H1 (cell line): ENCODE results near the gene TMPRSS3. TPM values are rescaled to one million over a fixed set of nuclear protein-coding genes. Genes with fewer than 3 reads are reported as not detected.

ENCODE experiments used
- CTCF ChIA-PET: fragments of 300-600 bp; sonication (Branson Sonifier 250); formaldehyde crosslinking; loops from one replicate; lab custom pipeline; 2021; ENCODE audit not compliant: partially characterized antibody; lab: Charles Lee
- POLR2A ChIA-PET: fragments of 300-600 bp; sonication (Branson Sonifier 250); formaldehyde crosslinking; loops from one replicate; lab custom pipeline; 2021; ENCODE audit warnings: inconsistent platforms; ENCODE audit not compliant: partially characterized antibody; lab: Charles Lee
- DNase-seq, 2 experiments: peaks; one replicate each; pipeline versions ENCODE4 v3.0.0 to v3.0.0-alpha.2; 2010 to 2022; ENCODE audit warnings: low spot score in 2 of 2, low read depth in 1 of 2, mixed read lengths in 1 of 2
- FAIRE-seq: peaks from 2 replicates; lab custom pipeline; 2011; peaks lifted over from hg19 to GRCh38; lab: Jason Lieb, UNC
- H2AFZ ChIP-seq: 2 replicates; pipeline ENCODE4 v1.8.1; 2012; ENCODE audit warnings: low read length, inconsistent platforms
- H2AK5ac ChIP-seq: 2 replicates; pipeline ENCODE4 v1.6.1; 2013; ENCODE audit warnings: low read depth, low read length
- H2BK120ac ChIP-seq: replicated peaks from 2 replicates; pipeline ENCODE3; 2013; ENCODE audit warnings: low read depth, low read length, inconsistent platforms
- H2BK12ac ChIP-seq: 2 replicates; pipeline ENCODE4 v1.6.1; 2013; ENCODE audit warnings: low read depth, low read length
- H2BK15ac ChIP-seq: 2 replicates; pipeline ENCODE4 v1.6.1; 2013; ENCODE audit warnings: low read length
- H2BK20ac ChIP-seq: 2 replicates; pipeline ENCODE4 v1.6.1; 2013; ENCODE audit warnings: low read length
- H2BK5ac ChIP-seq: 2 replicates; pipeline ENCODE4 v1.6.1; 2013; ENCODE audit warnings: low read depth, low read length
- H3K14ac ChIP-seq: 2 replicates; pipeline ENCODE4 v1.6.1; 2013; ENCODE audit warnings: inconsistent platforms; ENCODE audit not compliant: insufficient read length
- H3K18ac ChIP-seq: 2 replicates; pipeline ENCODE4 v1.6.1; 2013; ENCODE audit warnings: low read length; ENCODE audit errors: extremely low read depth
- H3K23ac ChIP-seq: 2 replicates; pipeline ENCODE4 v1.6.1; 2013; ENCODE audit warnings: inconsistent platforms; ENCODE audit not compliant: insufficient read length
- H3K23me2 ChIP-seq: 2 replicates; pipeline ENCODE4 v1.6.1; 2013; ENCODE audit warnings: low read depth, low read length
- H3K27ac ChIP-seq: 2 replicates; pipeline ENCODE4 v1.6.1; 2011; ENCODE audit warnings: low read depth, low read length, inconsistent platforms
- H3K27me3 ChIP-seq, 4 experiments: replicated peaks in 1 of 4; 1 replicate in 1 of 4; 2 replicates in 3 of 4; pipeline versions ENCODE4 v1.6.1 to v1.8.1; 2011 to 2013; ENCODE audit warnings: low read length in 3 of 4, mild to moderate bottlenecking in 3 of 4, inconsistent platforms in 2 of 4, mixed read lengths in 2 of 4, moderate library complexity in 1 of 4; ENCODE audit not compliant: control insufficient read depth in 3 of 4, insufficient read depth in 3 of 4; ENCODE audit errors: extremely low read depth in 1 of 4
- H3K36me3 ChIP-seq, 4 experiments: 2 replicates each; pipeline versions ENCODE4 v1.6.1 to v1.8.1; 2011 to 2013; ENCODE audit warnings: mild to moderate bottlenecking in 4 of 4, low read length in 3 of 4, moderate library complexity in 2 of 4, control low read depth in 1 of 4, inconsistent platforms in 1 of 4; ENCODE audit not compliant: insufficient read depth in 4 of 4, control insufficient read depth in 2 of 4
- H3K4ac ChIP-seq: replicated peaks from 2 replicates; pipeline ENCODE3; 2013; ENCODE audit warnings: low read length, low read depth, mixed read lengths, inconsistent platforms; ENCODE audit not compliant: insufficient read length
- H3K4me1 ChIP-seq, 4 experiments: replicated peaks in 1 of 4; 1 replicate in 1 of 4; 2 replicates in 3 of 4; pipeline versions ENCODE4 v1.6.1 to v1.8.1; 2011 to 2013; ENCODE audit warnings: low read length in 3 of 4, inconsistent platforms in 2 of 4, mixed read lengths in 1 of 4; ENCODE audit not compliant: insufficient read depth in 4 of 4, control insufficient read depth in 3 of 4
- H3K4me2 ChIP-seq, 2 experiments: 2 replicates each; pipeline versions ENCODE4 v1.6.1 to v1.8.1; 2011 to 2013; ENCODE audit warnings: low read depth in 2 of 2, low read length in 2 of 2, control low read depth in 1 of 2, inconsistent platforms in 1 of 2, mild to moderate bottlenecking in 1 of 2; ENCODE audit not compliant: insufficient read depth in 1 of 2
- H3K4me3 ChIP-seq, 4 experiments: fragments of 200-600, 300-600 bp in 1 of 4; sonication (generic), shearing (Covaris generic), sonication (Bioruptor Twin) in 1 of 4; 2 replicates each; pipeline versions ENCODE4 v1.5.1 to v1.8.1; 2011 to 2016; ENCODE audit warnings: low read length in 4 of 4, low read depth in 3 of 4, control low read depth in 2 of 4, inconsistent platforms in 2 of 4, mild to moderate bottlenecking in 2 of 4, mixed read lengths in 1 of 4, moderate library complexity in 1 of 4; ENCODE audit not compliant: insufficient read depth in 2 of 4; ENCODE audit errors: extremely low read depth in 1 of 4
- H3K56ac ChIP-seq: replicated peaks from 2 replicates; pipeline ENCODE3; 2013; ENCODE audit warnings: low read depth, mild to moderate bottlenecking, mixed read lengths, low read length, inconsistent platforms; ENCODE audit not compliant: insufficient read length
- H3K79me1 ChIP-seq: 2 replicates; pipeline ENCODE4 v1.6.1; 2013; ENCODE audit warnings: low read depth, low read length, control low read depth
- H3K79me2 ChIP-seq, 2 experiments: 2 replicates each; pipeline versions ENCODE4 v1.6.1 to v1.8.1; 2012 to 2013; ENCODE audit warnings: low read length in 2 of 2, mild to moderate bottlenecking in 2 of 2, inconsistent platforms in 1 of 2; ENCODE audit not compliant: insufficient read depth in 2 of 2, control insufficient read depth in 1 of 2
- H3K9ac ChIP-seq, 4 experiments: replicated peaks in 1 of 4; 1 replicate in 1 of 4; 2 replicates in 3 of 4; pipeline versions ENCODE4 v1.6.1 to v1.8.1; 2011 to 2013; ENCODE audit warnings: low read depth in 3 of 4, low read length in 3 of 4, control low read depth in 2 of 4, mild to moderate bottlenecking in 2 of 4, moderate library complexity in 2 of 4, inconsistent platforms in 1 of 4; ENCODE audit errors: extremely low read depth in 1 of 4
- H3K9me3 ChIP-seq, 2 experiments: 2 replicates each; pipeline versions ENCODE4 v1.6.1 to v1.8.1; 2012 to 2013; ENCODE audit warnings: mild to moderate bottlenecking in 2 of 2, moderate library complexity in 2 of 2, control low read depth in 1 of 2, inconsistent platforms in 1 of 2, low read depth in 1 of 2, low read length in 1 of 2, mixed read lengths in 1 of 2; ENCODE audit not compliant: insufficient read depth in 2 of 2
- H4K20me1 ChIP-seq, 2 experiments: replicated peaks in 1 of 2; 2 replicates each; pipeline versions ENCODE3 to v1.8.1; 2011 to 2013; ENCODE audit warnings: inconsistent platforms in 2 of 2, low read length in 2 of 2, mild to moderate bottlenecking in 1 of 2; ENCODE audit not compliant: insufficient read depth in 2 of 2, control insufficient read depth in 1 of 2
- H4K5ac ChIP-seq: 2 replicates; pipeline ENCODE4 v1.6.1; 2013; ENCODE audit warnings: low read length, low read depth, mixed read lengths, inconsistent platforms; ENCODE audit not compliant: insufficient read length
- H4K8ac ChIP-seq: 2 replicates; pipeline ENCODE4 v1.8.0; 2013; ENCODE audit warnings: mild to moderate bottlenecking, moderate library complexity, low read length, inconsistent platforms; ENCODE audit not compliant: insufficient read depth; ENCODE audit errors: extremely low read depth
- H4K91ac ChIP-seq: replicated peaks from 2 replicates; pipeline ENCODE3; 2013; ENCODE audit warnings: low read length, mixed read lengths, inconsistent platforms; ENCODE audit not compliant: insufficient read length
- CEBPB ChIP-seq: IDR thresholded peaks from 2 replicates; pipeline ENCODE4 v1.6.1; 2012; ENCODE audit warnings: low read depth, low read length
- EGR1 ChIP-seq: IDR thresholded peaks from 2 replicates; pipeline ENCODE4 v1.6.1; 2011; ENCODE audit warnings: low read depth, low read length, borderline replicate concordance
- NANOG ChIP-seq: IDR thresholded peaks from 2 replicates; pipeline ENCODE4 v1.6.1; 2011; ENCODE audit warnings: low read length, low read depth, mild to moderate bottlenecking, inconsistent platforms; ENCODE audit not compliant: insufficient read depth, poor library complexity, severe bottlenecking
- RXRA ChIP-seq: IDR thresholded peaks from 2 replicates; pipeline ENCODE4 v1.6.1; 2011; ENCODE audit warnings: low read depth, mild to moderate bottlenecking, low read length, moderate library complexity; ENCODE audit not compliant: insufficient read depth
- SIRT6 ChIP-seq: IDR thresholded peaks from one replicate; pipeline ENCODE4 v1.7.1; 2012; ENCODE audit warnings: low read length, inconsistent platforms
- SUZ12 ChIP-seq: fragments of 200-600 bp; sonication (generic); IDR thresholded peaks from 2 replicates; pipeline ENCODE4 v1.6.1; 2012; ENCODE audit warnings: mild to moderate bottlenecking, inconsistent platforms, low read length, moderate library complexity, mixed read lengths
- TBP ChIP-seq: IDR thresholded peaks from 2 replicates; pipeline ENCODE4 v1.6.1; 2011; ENCODE audit warnings: low read depth, low read length, improper control_type of control experiment
- ZNF274 ChIP-seq: IDR thresholded peaks from 2 replicates; pipeline ENCODE4 v1.7.0; 2012; ENCODE audit warnings: low read length, borderline replicate concordance; ENCODE audit errors: extremely low read depth
- WGBS, 2 experiments: shearing (Covaris generic) in 1 of 2; methylation state at CpG; one replicate each; pipeline versions ENCODE4 v1.1.6 to v1.1.7; 2013 to 2015; ENCODE audit warnings: low lambda C conversion rate in 2 of 2, mixed read lengths in 2 of 2, inconsistent platforms in 1 of 2, low coverage in 1 of 2, missing lambda C conversion rate in 1 of 2; ENCODE audit not compliant: insufficient replicate concordance in 2 of 2, insufficient coverage in 1 of 2, insufficient read length in 1 of 2; ENCODE audit errors: extremely low coverage in 1 of 2, missing lambda C conversion rate in 1 of 2; 5-methylcytosine and 5-hydroxymethylcytosine counted together
- polyA plus RNA-seq, 7 experiments: library from polyadenylated mRNA; depleted of rRNA in 3 of 7; stranded (reverse) in 5 of 7; unstranded in 2 of 7; fragments of >200 nt in 5 of 7; fragments of 200-250 nt in 2 of 7; gene quantifications; 1 replicate in 5 of 7; 2 replicates in 1 of 7; 4 replicates in 1 of 7; pipeline versions ENCODE4 v1.2.1 to v1.2.3, GENCODE V29; 2011 to 2013; ENCODE audit warnings: missing spikeins in 2 of 7, mixed read lengths in 2 of 7
- total RNA-seq: library from RNA; stranded (reverse); fragmentation: NEBNext Ultra II Directional; extraction: Animal tissue kit (Norgen Biotek cat#: 25700); gene quantifications from 2 replicates; pipeline ENCODE4 v1.2.1, GENCODE V29; 2021
- TF ChIP-seq, protein P1 (sequence below): IDR thresholded peaks from 2 replicates; pipeline ENCODE4 v1.6.1; 2012; ENCODE audit warnings: inconsistent platforms
- TF ChIP-seq, protein P2 (sequence below), 3 experiments: IDR thresholded peaks; 1 replicate in 2 of 3; 2 replicates in 1 of 3; pipeline versions ENCODE4 v1.5.1 to v1.6.1; 2011; ENCODE audit warnings: low read length in 3 of 3, mild to moderate bottlenecking in 3 of 3, inconsistent platforms in 2 of 3, low read depth in 1 of 3, moderate library complexity in 1 of 3; ENCODE audit not compliant: insufficient read depth in 1 of 3; ENCODE audit errors: control extremely low read depth in 1 of 3

The TMPRSS3 gene
- total and polyA plus RNA-seq, 2 of the 8 experiments (the other 6 are each of a cell fraction or from before 2014, with no cell fraction given), result 0.38 TPM; not detected in 1

DNA sequence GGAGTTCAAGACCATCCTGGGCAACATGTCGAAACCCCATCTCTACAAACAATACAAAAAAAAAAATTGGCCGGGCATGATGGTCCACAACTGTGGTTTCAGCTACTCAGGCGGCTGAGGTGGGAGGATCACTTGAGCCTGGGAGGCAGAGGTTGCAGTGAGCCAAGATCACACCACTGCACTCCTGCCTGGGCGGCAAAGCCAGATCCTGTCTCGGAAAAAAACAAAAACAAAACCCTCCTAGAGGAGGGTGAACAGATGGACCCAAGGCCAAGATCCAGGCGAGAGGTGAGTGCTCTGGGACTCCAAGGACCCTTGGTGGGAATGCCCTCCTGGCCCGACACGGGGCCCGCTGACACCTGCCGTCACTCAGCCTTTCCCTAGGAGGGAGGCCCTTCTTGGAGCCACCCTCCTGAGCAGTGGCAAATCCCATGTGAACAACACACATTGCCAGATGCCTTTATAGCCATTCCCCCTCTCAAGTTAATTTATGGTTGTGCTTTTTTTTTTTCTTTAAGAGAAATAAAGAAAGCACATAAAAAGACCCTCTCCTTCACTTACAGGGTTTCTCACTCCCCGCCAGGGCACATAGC, 45.4 kb downstream of the TMPRSS3 start:
- Histone ChIP-seq H2BK120ac (no peak overlapping the region), H3K4me2 (no peak overlapping the region), H3K27ac (no peak overlapping the region), H3K79me1 (no peaks in the 10 kb centered on the region), H3K9me3 (no peaks in the 10 kb centered on the region), H3K18ac (no peak overlapping the region), H3K14ac (no peak overlapping the region), H3K23ac (no peak overlapping the region), H4K5ac (no peak overlapping the region), H4K91ac (no peak overlapping the region), H2AFZ (no peak overlapping the region), H4K8ac (no peak overlapping the region), H2BK12ac (no peak overlapping the region), H4K20me1 (no peaks in the 10 kb centered on the region), H3K27me3 (no peaks in the 10 kb centered on the region), H2BK20ac (no peak overlapping the region), H3K79me2 (no peaks in the 10 kb centered on the region), H3K36me3 (no peaks in the 10 kb centered on the region), H3K4me1 (no peaks in the 10 kb centered on the region), H2AK5ac (no peak overlapping the region), H3K9ac (no peak overlapping the region), H3K23me2 (no peaks in the 10 kb centered on the region), H2BK15ac (no peak overlapping the region), H3K4me3 (no peak overlapping the region), H3K56ac (no peak overlapping the region), H2BK5ac (no peak overlapping the region), H3K4ac (no peak overlapping the region)
- 86% methylated on average over 10 of the region's 11 CpGs; no CpG with 5 or more reads in 1 of the 2 experiments for WGBS, 2 experiments
- no peak for FAIRE-seq
- POLR2A ChIA-PET, result interaction anchor here (0.7 kb wide), 2 partner anchors 31 to 100 kb away, joined by 3 to 4 read pairs; no protein-coding TSS in a partner anchor
- CTCF ChIA-PET, result interaction anchor here (0.9 kb wide), 1 partner anchor 92 kb away, joined by 6 read pairs; no protein-coding TSS in a partner anchor
- peak in 1 of 2 experiments; percentile 23 for DNase-seq
- TF ChIP-seq NANOG, result no peak
- no peak for TF ChIP-seq RXRA
- no peak for TF ChIP-seq CEBPB
- TF ChIP-seq, protein P1, sequence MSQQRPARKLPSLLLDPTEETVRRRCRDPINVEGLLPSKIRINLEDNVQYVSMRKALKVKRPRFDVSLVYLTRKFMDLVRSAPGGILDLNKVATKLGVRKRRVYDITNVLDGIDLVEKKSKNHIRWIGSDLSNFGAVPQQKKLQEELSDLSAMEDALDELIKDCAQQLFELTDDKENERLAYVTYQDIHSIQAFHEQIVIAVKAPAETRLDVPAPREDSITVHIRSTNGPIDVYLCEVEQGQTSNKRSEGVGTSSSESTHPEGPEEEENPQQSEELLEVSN, result no peak
- TF ChIP-seq, protein P2, sequence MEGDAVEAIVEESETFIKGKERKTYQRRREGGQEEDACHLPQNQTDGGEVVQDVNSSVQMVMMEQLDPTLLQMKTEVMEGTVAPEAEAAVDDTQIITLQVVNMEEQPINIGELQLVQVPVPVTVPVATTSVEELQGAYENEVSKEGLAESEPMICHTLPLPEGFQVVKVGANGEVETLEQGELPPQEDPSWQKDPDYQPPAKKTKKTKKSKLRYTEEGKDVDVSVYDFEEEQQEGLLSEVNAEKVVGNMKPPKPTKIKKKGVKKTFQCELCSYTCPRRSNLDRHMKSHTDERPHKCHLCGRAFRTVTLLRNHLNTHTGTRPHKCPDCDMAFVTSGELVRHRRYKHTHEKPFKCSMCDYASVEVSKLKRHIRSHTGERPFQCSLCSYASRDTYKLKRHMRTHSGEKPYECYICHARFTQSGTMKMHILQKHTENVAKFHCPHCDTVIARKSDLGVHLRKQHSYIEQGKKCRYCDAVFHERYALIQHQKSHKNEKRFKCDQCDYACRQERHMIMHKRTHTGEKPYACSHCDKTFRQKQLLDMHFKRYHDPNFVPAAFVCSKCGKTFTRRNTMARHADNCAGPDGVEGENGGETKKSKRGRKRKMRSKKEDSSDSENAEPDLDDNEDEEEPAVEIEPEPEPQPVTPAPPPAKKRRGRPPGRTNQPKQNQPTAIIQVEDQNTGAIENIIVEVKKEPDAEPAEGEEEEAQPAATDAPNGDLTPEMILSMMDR (IDR thresholded peaks at IDR 0.05; ENCODE audit: control extremely low read depth in 1 of 3, insufficient read depth in 1 of 3, low read depth in 1 of 3, low read length in 3 of 3), result no peak
- TF ChIP-seq EGR1, result no peak
- TF ChIP-seq SIRT6, result no peak
- TF ChIP-seq TBP, result no peak
- no peak for TF ChIP-seq ZNF274
- TF ChIP-seq SUZ12, result no peak
